Left lung (tissue), 10 donors: ENCODE results near the gene CTNNA1. TPM values are rescaled to one million over a fixed set of nuclear protein-coding genes. Genes with fewer than 3 reads are reported as not detected.
A peak's percentile ranks its signal among the peaks of the same experiment; 100 is the strongest.

ENCODE experiments used
- ATAC-seq: fragments of 200-7000 bp; cut with Tn5 transposase; one replicate; pipeline ENCODE4 v1.9.1; 2020; ENCODE audit warnings: moderate library complexity
- DNase-seq, 4 donors: peaks; one replicate each; pipeline ENCODE4 v3.0.0-alpha.2; 2013 to 2020
- H3K27ac ChIP-seq, 2 donors: fragments of 200-600 bp; sonication (generic) in 1 of 2; one replicate each; pipeline versions ENCODE4 v1.5.0 to v1.8.0; 2020 to 2021
- H3K27me3 ChIP-seq, 2 donors: fragments of 200-600 bp; sonication (generic) in 1 of 2; one replicate each; pipeline versions ENCODE4 v1.5.0 to v1.8.0; 2020 to 2021
- H3K36me3 ChIP-seq, 2 donors: fragments of 200-600 bp; sonication (generic) in 1 of 2; one replicate each; pipeline versions ENCODE4 v1.5.0 to v1.8.0; 2020 to 2021
- H3K4me1 ChIP-seq, 2 donors: fragments of 200-600 bp; one replicate each; pipeline ENCODE4 v1.8.0; 2021
- H3K4me3 ChIP-seq, 2 donors: fragments of 200-600 bp; sonication (generic) in 1 of 2; one replicate each; pipeline versions ENCODE4 v1.5.0 to v1.8.0; 2020 to 2021; ENCODE audit warnings: mild to moderate bottlenecking in 1 of 2
- H3K9me3 ChIP-seq, 2 donors: fragments of 200-600 bp; sonication (generic) in 1 of 2; one replicate each; pipeline versions ENCODE4 v1.5.0 to v1.8.0; 2020 to 2021
- CTCF ChIP-seq, 2 donors: fragments of 200-600 bp; sonication (generic) in 1 of 2; IDR thresholded peaks; one replicate each; pipeline versions ENCODE4 v1.5.0 to v1.8.0; 2021; ENCODE audit warnings: antibody characterized with exemption in 2 of 2
- intact Hi-C, 2 donors: fragments of 100-400 bp; cut with DNase I; formaldehyde crosslinking; loops; one replicate each; pipeline versions ENCODE4 v1.11.2 to v1.14.2; 2022
- polyA plus RNA-seq, 6 donors: library from polyadenylated mRNA; unstranded; fragments of 120-200 nt; gene quantifications; one replicate each; pipeline ENCODE4 v1.2.1, GENCODE V29; 2013; ENCODE audit not compliant: insufficient read length in 6 of 6
- total RNA-seq, 2 donors: library from RNA; stranded (reverse); fragmentation: NEBNext Ultra II Directional; extraction: Animal tissue kit (Norgen Biotek cat#: 25700); gene quantifications; one replicate each; pipeline ENCODE4 v1.2.1, GENCODE V29; 2021
- donor health status: DM: no; HTN: yes; CAD: no.
- donor health status: DM: no; HTN: no; CAD: no.

Gene CTNNA1
- total and polyA plus RNA-seq, 8 donors: 309 to 443 (median 366) TPM

- no peak overlapping the region for H3K27ac ChIP-seq
- no peaks in the 10 kb centered on the region for H3K27me3 ChIP-seq
- no peak for DNase-seq
- intact Hi-C loops: no loop called here
- ATAC-seq: no peak
- no peak overlapping the region for H3K4me3 ChIP-seq
- no peak for TF ChIP-seq CTCF (IDR thresholded peaks at IDR 0.05)
- H3K9me3 ChIP-seq: no peaks in the 10 kb centered on the region
- H3K36me3 ChIP-seq: no peaks in the 10 kb centered on the region
- H3K4me1 ChIP-seq: peaks cover 3 to 5% of the 10 kb centered on the region in 2 donors
Observed at GRCh38 chr5:138968601-138969000, 215.4 kb downstream of the CTNNA1 start.

- Histone ChIP-seq H3K27me3 (no peaks in the 10 kb centered on the region), H3K4me3 (no peak overlapping the region), H3K36me3 (no peaks in the 10 kb centered on the region), H3K9me3 (no peaks in the 10 kb centered on the region), H3K4me1 (peaks cover 6 to 12% of the 10 kb centered on the region in 2 donors), H3K27ac (no peak overlapping the region)
- intact Hi-C loops: no loop called here
- DNase-seq (no peak), ATAC-seq (no peak)
- TF ChIP-seq CTCF (IDR thresholded peaks at IDR 0.05): no peak
Observed at GRCh38 chr5:138969323-138970002, 216.2 kb downstream of the CTNNA1 start.

GRCh38 chr5:138972230-138972629 is 219.0 kb downstream of the CTNNA1 start:
- H3K36me3 ChIP-seq: no peaks in the 10 kb centered on the region
- no peaks in the 10 kb centered on the region for H3K27me3 ChIP-seq
- DNase-seq (no peak), ATAC-seq (no peak)
- no peak overlapping the region for H3K27ac ChIP-seq
- peaks cover 17 to 27% of the 10 kb centered on the region in 2 donors for H3K4me1 ChIP-seq
- TF ChIP-seq CTCF (IDR thresholded peaks at IDR 0.05): no peak
- no peaks in the 10 kb centered on the region for H3K9me3 ChIP-seq
- no peak overlapping the region for H3K4me3 ChIP-seq
- intact Hi-C loops: no loop called here

GRCh38 chr5:138972836-138973235 is 219.6 kb downstream of the CTNNA1 start:
- Histone ChIP-seq H3K9me3 (no peaks in the 10 kb centered on the region), H3K36me3 (no peaks in the 10 kb centered on the region), H3K4me3 (no peak overlapping the region), H3K4me1 (peaks cover 17 to 27% of the 10 kb centered on the region in 2 donors), H3K27me3 (no peaks in the 10 kb centered on the region), H3K27ac (no peak overlapping the region)
- TF ChIP-seq CTCF (IDR thresholded peaks at IDR 0.05): no peak
- ATAC-seq (no peak), DNase-seq (no peak)
- intact Hi-C loops: no loop called here

- Histone ChIP-seq H3K27ac (peak overlapping the region; percentile 47 to 74), H3K4me3 (no peak overlapping the region), H3K4me1 (peaks cover 17 to 27% of the 10 kb centered on the region in 2 donors), H3K9me3 (no peaks in the 10 kb centered on the region), H3K36me3 (no peaks in the 10 kb centered on the region), H3K27me3 (no peaks in the 10 kb centered on the region)
- intact Hi-C loops: no loop called here
- DNase-seq (peak in 1 of 4 donors; percentile 40), ATAC-seq (peak; percentile 51)
- no peak for TF ChIP-seq CTCF (IDR thresholded peaks at IDR 0.05)
Observed at GRCh38 chr5:138974227-138975063, 221.2 kb downstream of the CTNNA1 start.
